Caco-2 (cell line): ENCODE results near the gene CPD. TPM values are rescaled to one million over a fixed set of nuclear protein-coding genes. Genes with fewer than 3 reads are reported as not detected.

Experiments
- BruUV-seq: library from RNA; stranded (reverse); fragments of 400-500 nt; replicated peaks from 2 replicates; lab custom pipeline; 2021; lab: Mats Ljungman, UMichigan
- CTCF ChIA-PET: fragments of 300-600 bp; sonication (Branson Sonifier 250); formaldehyde crosslinking; loops from one replicate; lab custom pipeline; 2022; ENCODE audit warnings: antibody characterized with exemption; lab: Charles Lee
- POLR2A ChIA-PET: fragments of 300-600 bp; sonication (Branson Sonifier 250); formaldehyde crosslinking; loops from one replicate; lab custom pipeline; 2022; ENCODE audit warnings: antibody characterized with exemption; lab: Charles Lee
- DNase-seq, 2 experiments: peaks; one replicate each; pipeline versions ENCODE4 v3.0.0 to v3.0.0-alpha.2; 2020 to 2022
- H3K27me3 ChIP-seq: replicated peaks from 2 replicates; pipeline ENCODE4 v1.6.0; 2011; ENCODE audit warnings: low read length; ENCODE audit not compliant: control insufficient read depth, insufficient read depth
- H3K36me3 ChIP-seq: 2 replicates; pipeline ENCODE4 v1.5.1; 2011; ENCODE audit warnings: low read length; ENCODE audit not compliant: control insufficient read depth, insufficient read depth
- H3K4me1 ChIP-seq: fragments of 250-450 bp; sonication (Bioruptor Pico); 2 replicates; pipeline ENCODE4 v1.5.1; 2020; ENCODE audit warnings: mild to moderate bottlenecking
- H3K4me3 ChIP-seq: 2 replicates; pipeline ENCODE4 v1.5.1; 2011; ENCODE audit warnings: low read depth, mild to moderate bottlenecking, control low read depth, low read length
- H3K9me3 ChIP-seq: fragments of 250-450 bp; sonication (Bioruptor Pico); 2 replicates; pipeline ENCODE4 v1.5.1; 2020; ENCODE audit warnings: mild to moderate bottlenecking, moderate library complexity
- H3K27ac Mint-ChIP-seq: one replicate; pipeline ENCODE4 v1.8.0; 2022; ENCODE audit warnings: mixed read lengths; ENCODE audit not compliant: unreplicated experiment
- H3K27me3 Mint-ChIP-seq: one replicate; pipeline ENCODE4 v1.8.0; 2022; ENCODE audit warnings: mixed read lengths; ENCODE audit not compliant: insufficient read depth, unreplicated experiment
- H3K36me3 Mint-ChIP-seq: one replicate; pipeline ENCODE4 v1.8.0; 2022; ENCODE audit warnings: mild to moderate bottlenecking, mixed read lengths; ENCODE audit not compliant: insufficient read depth, unreplicated experiment
- H3K4me1 Mint-ChIP-seq: one replicate; pipeline ENCODE4 v1.8.0; 2022; ENCODE audit warnings: low read depth, mixed read lengths; ENCODE audit not compliant: unreplicated experiment
- H3K4me3 Mint-ChIP-seq: one replicate; pipeline ENCODE4 v1.8.0; 2022; ENCODE audit warnings: mild to moderate bottlenecking, moderate library complexity, mixed read lengths; ENCODE audit not compliant: unreplicated experiment
- H3K9me3 Mint-ChIP-seq: one replicate; pipeline ENCODE4 v1.8.0; 2022; ENCODE audit warnings: mixed read lengths; ENCODE audit not compliant: unreplicated experiment
- intact Hi-C: fragments of 100-400 bp; cut with micrococcal nuclease; formaldehyde crosslinking; loops from one replicate; pipeline ENCODE4 v1.10.0; 2022; ENCODE audit not compliant: unreplicated experiment
- total RNA-seq: library from RNA; stranded (reverse); gene quantifications from 2 replicates; pipeline ENCODE4 v1.2.3, GENCODE V29; 2022
- TF ChIP-seq, protein P1 (sequence below), 2 experiments: fragments of 200-600 bp in 1 of 2; IDR thresholded peaks; 1 replicate in 1 of 2; 2 replicates in 1 of 2; pipeline versions ENCODE4 v1.5.1 to v1.8.0; 2011 to 2022; ENCODE audit warnings: antibody characterized with exemption in 1 of 2, control low read depth in 1 of 2, inconsistent platforms in 1 of 2, low read depth in 1 of 2, low read length in 1 of 2, mild to moderate bottlenecking in 1 of 2, moderate library complexity in 1 of 2; ENCODE audit not compliant: insufficient read depth in 1 of 2, severe bottlenecking in 1 of 2, unreplicated experiment in 1 of 2

The CPD gene
- total RNA-seq, 1 experiment from 2014 or later, result 127 TPM

DNA sequence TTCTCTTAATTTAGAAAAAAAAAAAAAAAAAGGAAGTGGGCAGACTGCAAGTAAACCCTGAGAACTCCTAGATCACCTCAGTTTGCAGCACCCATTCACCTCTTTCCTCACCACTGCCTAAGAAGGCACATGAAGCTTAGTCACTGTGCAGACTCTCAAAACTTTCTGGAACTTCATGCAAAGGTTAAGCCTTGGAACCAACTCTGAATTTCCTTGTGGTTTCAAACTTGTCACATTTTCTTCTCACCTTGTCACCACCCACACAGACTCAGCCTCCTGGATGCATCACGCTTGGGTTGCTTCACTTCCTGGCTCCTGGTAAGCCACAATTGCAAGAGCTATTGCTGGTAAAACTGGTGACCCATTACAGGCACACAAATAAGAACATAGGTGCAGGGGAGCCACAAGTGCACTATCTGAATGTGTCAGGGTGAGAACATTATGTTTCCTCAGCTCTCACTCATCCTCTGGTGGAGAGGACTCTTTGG is 15.0 kb upstream of the CPD start:
- ChIA-PET POLR2A (no interaction called here), CTCF (interaction anchor here (0.6 kb wide), 1 partner anchor 579 kb away, joined by 3 read pairs; no protein-coding TSS in a partner anchor)
- no TSS peak for BruUV-seq
- Histone ChIP-seq H3K4me3 (no peak overlapping the region), H3K27me3 (no peaks in the 10 kb centered on the region), H3K9me3 (peaks cover 10% of the 10 kb centered on the region), H3K4me1 (peaks cover under 1% of the 10 kb centered on the region), H3K36me3 (no peaks in the 10 kb centered on the region; the same call in 1 of the 2 replicates)
- Mint-ChIP-seq H3K36me3 (no peaks in the 10 kb centered on the region), H3K4me1 (no peaks in the 10 kb centered on the region), H3K9me3 (peaks cover 22% of the 10 kb centered on the region), H3K27ac (no peak overlapping the region), H3K4me3 (no peak overlapping the region), H3K27me3 (no peaks in the 10 kb centered on the region)
- DNase-seq, result no peak
- intact Hi-C loops, result no loop called here
- TF ChIP-seq, protein P1, sequence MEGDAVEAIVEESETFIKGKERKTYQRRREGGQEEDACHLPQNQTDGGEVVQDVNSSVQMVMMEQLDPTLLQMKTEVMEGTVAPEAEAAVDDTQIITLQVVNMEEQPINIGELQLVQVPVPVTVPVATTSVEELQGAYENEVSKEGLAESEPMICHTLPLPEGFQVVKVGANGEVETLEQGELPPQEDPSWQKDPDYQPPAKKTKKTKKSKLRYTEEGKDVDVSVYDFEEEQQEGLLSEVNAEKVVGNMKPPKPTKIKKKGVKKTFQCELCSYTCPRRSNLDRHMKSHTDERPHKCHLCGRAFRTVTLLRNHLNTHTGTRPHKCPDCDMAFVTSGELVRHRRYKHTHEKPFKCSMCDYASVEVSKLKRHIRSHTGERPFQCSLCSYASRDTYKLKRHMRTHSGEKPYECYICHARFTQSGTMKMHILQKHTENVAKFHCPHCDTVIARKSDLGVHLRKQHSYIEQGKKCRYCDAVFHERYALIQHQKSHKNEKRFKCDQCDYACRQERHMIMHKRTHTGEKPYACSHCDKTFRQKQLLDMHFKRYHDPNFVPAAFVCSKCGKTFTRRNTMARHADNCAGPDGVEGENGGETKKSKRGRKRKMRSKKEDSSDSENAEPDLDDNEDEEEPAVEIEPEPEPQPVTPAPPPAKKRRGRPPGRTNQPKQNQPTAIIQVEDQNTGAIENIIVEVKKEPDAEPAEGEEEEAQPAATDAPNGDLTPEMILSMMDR (IDR thresholded peaks at IDR 0.05; ENCODE audit: insufficient read depth in 1 of 2, low read depth in 1 of 2, low read length in 1 of 2, severe bottlenecking in 1 of 2, unreplicated experiment in 1 of 2), result no peak

DNA sequence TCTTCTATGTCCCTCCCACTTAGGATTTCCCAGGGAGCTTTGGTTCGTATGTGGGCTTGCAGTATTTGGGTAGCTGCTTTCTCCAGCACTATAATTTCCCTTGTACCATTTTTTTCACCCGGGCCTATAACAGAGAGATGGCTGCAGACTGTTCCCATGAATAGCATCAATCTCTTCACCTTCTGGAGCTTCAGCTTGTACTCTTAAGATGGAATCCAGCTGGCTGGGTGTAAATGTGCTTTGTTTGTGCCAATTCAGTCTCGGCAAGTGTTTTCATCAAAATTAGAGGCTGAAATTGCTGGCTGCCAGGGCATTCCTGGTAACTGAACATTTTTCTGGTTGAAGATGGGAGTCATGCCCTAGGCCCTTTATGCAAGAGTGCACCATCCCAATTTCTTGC is 12.2 kb upstream of the CPD start:
- Mint-ChIP-seq H3K4me1 (no peaks in the 10 kb centered on the region), H3K36me3 (no peaks in the 10 kb centered on the region), H3K27me3 (no peaks in the 10 kb centered on the region), H3K4me3 (no peak overlapping the region), H3K27ac (no peak overlapping the region), H3K9me3 (peaks cover 1% of the 10 kb centered on the region)
- DNase-seq, result no peak
- H3K9me3 ChIP-seq, result peaks cover 10% of the 10 kb centered on the region
- intact Hi-C loops, result no loop called here
- TF ChIP-seq, protein P1 (IDR thresholded peaks at IDR 0.05; ENCODE audit: insufficient read depth in 1 of 2, low read depth in 1 of 2, low read length in 1 of 2, severe bottlenecking in 1 of 2, unreplicated experiment in 1 of 2), result no peak
- no peaks in the 10 kb centered on the region; the same call in 1 of the 2 replicates for H3K36me3 ChIP-seq
- H3K4me3 ChIP-seq, result no peak overlapping the region
- no TSS peak for BruUV-seq
- ChIA-PET CTCF (no interaction called here), POLR2A (no interaction called here)
- H3K27me3 ChIP-seq, result no peaks in the 10 kb centered on the region
- no peaks in the 10 kb centered on the region for H3K4me1 ChIP-seq

DNA sequence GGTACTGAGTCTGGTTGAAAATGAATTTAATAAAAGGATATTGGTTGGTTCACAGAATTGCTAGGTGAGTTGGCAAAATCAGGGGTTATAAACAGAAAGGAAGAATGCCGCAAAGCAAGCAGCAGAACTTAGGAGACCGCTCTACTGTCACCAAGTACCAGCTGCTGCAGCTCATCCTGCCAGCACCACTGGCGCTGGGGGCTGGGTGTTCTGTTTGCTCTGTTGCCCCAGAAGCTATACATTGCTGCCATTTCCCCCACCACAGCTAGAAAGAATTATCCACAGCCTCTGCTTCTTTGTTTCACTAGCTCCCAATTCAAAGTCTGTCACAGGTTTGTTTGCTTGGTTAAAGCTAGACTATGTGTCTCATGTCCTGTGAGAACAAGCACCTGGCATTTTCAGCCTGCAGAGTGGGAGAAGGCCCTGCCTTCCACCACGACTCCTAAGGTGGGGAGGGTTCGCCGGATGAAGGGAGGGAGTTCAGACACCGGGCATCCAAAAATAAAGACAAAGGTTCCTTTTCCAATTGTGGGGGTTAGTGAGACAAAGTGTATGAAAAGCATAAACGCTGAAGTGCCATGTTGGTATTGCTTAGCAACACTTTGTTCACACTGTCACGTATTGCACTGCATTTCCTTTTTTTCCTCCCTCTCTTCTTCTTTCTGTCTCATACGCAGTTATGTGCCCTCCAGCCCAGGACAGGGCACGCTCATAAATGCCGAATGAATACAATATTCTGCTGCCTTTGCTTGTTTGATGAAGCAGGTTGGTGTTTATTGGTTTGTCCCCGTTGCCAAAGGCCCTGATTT is 9.6 kb upstream of the CPD start:
- Mint-ChIP-seq H3K9me3 (no peaks in the 10 kb centered on the region), H3K36me3 (no peaks in the 10 kb centered on the region), H3K27me3 (no peaks in the 10 kb centered on the region), H3K27ac (no peak overlapping the region), H3K4me3 (no peak overlapping the region), H3K4me1 (peaks cover 7% of the 10 kb centered on the region)
- BruUV-seq, result no TSS peak
- no peaks in the 10 kb centered on the region for H3K27me3 ChIP-seq
- no peaks in the 10 kb centered on the region for H3K4me1 ChIP-seq
- TF ChIP-seq, protein P1 (IDR thresholded peaks at IDR 0.05; ENCODE audit: insufficient read depth in 1 of 2, low read depth in 1 of 2, low read length in 1 of 2, severe bottlenecking in 1 of 2, unreplicated experiment in 1 of 2), result no peak
- intact Hi-C loops, result no loop called here
- no peak for DNase-seq
- CTCF ChIA-PET, result interaction anchor here (0.8 kb wide), 1 partner anchor 24 kb away, joined by 3 read pairs; no protein-coding TSS in a partner anchor
- H3K4me3 ChIP-seq, result no peak overlapping the region
- no peaks in the 10 kb centered on the region for H3K36me3 ChIP-seq
- POLR2A ChIA-PET, result no interaction called here
- no peaks in the 10 kb centered on the region for H3K9me3 ChIP-seq
